Ramos (cell line): ENCODE measurements around the gene NLK.

Source experiments
- in situ Hi-C: fragments of 300-500 bp; cut with MboI; formaldehyde crosslinking; loops from one replicate; pipeline ENCODE4 v1.14.3; 2022; ENCODE audit warnings: low sequenced_read_pairs; ENCODE audit not compliant: unreplicated experiment

The NLK gene

GRCh38 chr17:28216528-28216927 lies 174.1 kb downstream of the NLK start:
- in situ Hi-C loops: loop anchor here (25.0 kb wide), 1 partner anchor 429 kb away; no protein-coding TSS in a partner anchor

- in situ Hi-C loops: loop anchor here (25.0 kb wide), 1 partner anchor 432 kb away; no protein-coding TSS in a partner anchor
Measured at GRCh38 chr17:28219771-28220170, 177.3 kb downstream of the NLK start.

- in situ Hi-C loops: loop anchor here (25.0 kb wide), 1 partner anchor 435 kb away; no protein-coding TSS in a partner anchor
Measured at GRCh38 chr17:28221751-28222414, 179.4 kb downstream of the NLK start.

- in situ Hi-C loops: no loop called here
Measured at GRCh38 chr17:28225271-28225670, 182.8 kb downstream of the NLK start.

- in situ Hi-C loops: no loop called here
Measured at GRCh38 chr17:28225867-28226266, 183.4 kb downstream of the NLK start.

- in situ Hi-C loops: no loop called here
Measured at GRCh38 chr17:28226563-28227315, 184.3 kb downstream of the NLK start.

- in situ Hi-C loops: no loop called here
Measured at GRCh38 chr17:28227316-28228108, 185.0 kb downstream of the NLK start.

GRCh38 chr17:28228109-28228840 lies 185.8 kb downstream of the NLK start:
- in situ Hi-C loops: no loop called here

- in situ Hi-C loops: no loop called here
Measured at GRCh38 chr17:28228986-28229729, 186.7 kb downstream of the NLK start.

- in situ Hi-C loops: loop anchor here (10.0 kb wide), 1 partner anchor 65 kb away; no protein-coding TSS in a partner anchor
Measured at GRCh38 chr17:28230011-28230410, 187.5 kb downstream of the NLK start.

GRCh38 chr17:28230607-28231006 lies 188.1 kb downstream of the NLK start:
- in situ Hi-C loops: loop anchor here (10.0 kb wide), 1 partner anchor 64 kb away; no protein-coding TSS in a partner anchor

- in situ Hi-C loops: loop anchor here (10.0 kb wide), 1 partner anchor 63 kb away; no protein-coding TSS in a partner anchor
Measured at GRCh38 chr17:28231624-28232023, 189.1 kb downstream of the NLK start.

GRCh38 chr17:28232966-28233870 lies 190.7 kb downstream of the NLK start:
- in situ Hi-C loops: loop anchor here (10.0 kb wide), 1 partner anchor 62 kb away; no protein-coding TSS in a partner anchor

- in situ Hi-C loops: loop anchor here (10.0 kb wide), 1 partner anchor 61 kb away; no protein-coding TSS in a partner anchor
Measured at GRCh38 chr17:28233872-28234856, 191.7 kb downstream of the NLK start.

GRCh38 chr17:28235066-28235700 lies 192.7 kb downstream of the NLK start:
- in situ Hi-C loops: loop anchor here (10.0 kb wide), 1 partner anchor 60 kb away; no protein-coding TSS in a partner anchor

- in situ Hi-C loops: loop anchor here (10.0 kb wide), 1 partner anchor 59 kb away; no protein-coding TSS in a partner anchor
Measured at GRCh38 chr17:28236033-28236653, 193.7 kb downstream of the NLK start.
